ENCODE results near the gene CAPN1.

- TF ChIP-seq POLR2A (IDR thresholded peaks at IDR 0.05) (no peak), CTCF (IDR thresholded peaks at IDR 0.05 in 4 of 5, conservative IDR thresholded peaks at IDR 0.05 in 1 of 5) (no peak)
Observed at GRCh38 chr11:65132238-65132987, 49.3 kb upstream of the CAPN1 start.

All from gastrocnemius medialis (tissue), 4 donors.